PFSK-1 (cell line): ENCODE data around the gene CFP.

Experiments used
- POLR2AphosphoS5 ChIP-seq: IDR thresholded peaks from 2 replicates; pipeline ENCODE4 v1.6.1; 2012; ENCODE audit warnings: low read depth, mild to moderate bottlenecking, control low read depth, low read length, moderate library complexity
- REST ChIP-seq, 2 experiments: IDR thresholded peaks; 2 replicates each; pipeline versions ENCODE4 v1.6.1 to v1.8.0; 2011 to 2012; ENCODE audit warnings: low read depth in 2 of 2, low read length in 2 of 2, control low read depth in 1 of 2, inconsistent platforms in 1 of 2, mild to moderate bottlenecking in 1 of 2, moderate library complexity in 1 of 2; ENCODE audit not compliant: insufficient read depth in 1 of 2
- SIN3A ChIP-seq: IDR thresholded peaks from 2 replicates; pipeline ENCODE4 v1.6.1; 2012; ENCODE audit warnings: mild to moderate bottlenecking, low read length, moderate library complexity, borderline replicate concordance; ENCODE audit not compliant: insufficient read depth
- TAF1 ChIP-seq: IDR thresholded peaks from 2 replicates; pipeline ENCODE4 v1.6.1; 2012; ENCODE audit warnings: low read length, control low read depth, borderline replicate concordance; ENCODE audit not compliant: insufficient read depth

- TF ChIP-seq SIN3A (no peak), REST (IDR thresholded peaks at IDR 0.05; ENCODE audit: insufficient read depth in 1 of 2, low read depth in 2 of 2, low read length in 2 of 2) (no peak), POLR2AphosphoS5 (peak; percentile 75), TAF1 (no peak)
Observed at GRCh38 chrX:47581731-47582647, 47.7 kb downstream of the CFP start, which contains the start of gene TIMP1.
